MV-4-11 (cell line): ENCODE measurements around the gene ALPL.

Source experiments
- DNase-seq: peaks from one replicate; lab custom pipeline; 2025; lab: John Stamatoyannopoulos, UW

ALPL gene

DNA sequence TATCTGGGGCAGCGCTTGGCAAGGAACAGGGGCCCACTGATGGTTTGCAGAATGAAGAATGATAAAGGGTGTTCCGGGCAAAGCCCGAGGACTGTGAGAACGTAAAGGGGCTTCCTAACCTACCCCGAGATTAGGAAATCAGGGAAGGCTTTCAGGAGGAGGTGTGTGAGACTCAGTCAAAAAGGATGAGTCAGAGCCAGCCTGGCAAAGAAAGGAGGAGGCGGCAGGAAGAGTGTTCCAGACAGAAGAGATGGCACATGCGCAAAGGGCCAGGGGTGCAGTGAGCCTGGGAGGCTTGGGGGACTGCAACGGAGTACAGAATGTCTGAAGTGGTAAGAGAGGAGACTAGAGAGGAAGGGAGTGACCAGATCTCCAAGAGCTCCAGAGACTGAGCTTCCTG is 89.7 kb downstream of the ALPL start:
- DNase-seq, result no peak

DNA sequence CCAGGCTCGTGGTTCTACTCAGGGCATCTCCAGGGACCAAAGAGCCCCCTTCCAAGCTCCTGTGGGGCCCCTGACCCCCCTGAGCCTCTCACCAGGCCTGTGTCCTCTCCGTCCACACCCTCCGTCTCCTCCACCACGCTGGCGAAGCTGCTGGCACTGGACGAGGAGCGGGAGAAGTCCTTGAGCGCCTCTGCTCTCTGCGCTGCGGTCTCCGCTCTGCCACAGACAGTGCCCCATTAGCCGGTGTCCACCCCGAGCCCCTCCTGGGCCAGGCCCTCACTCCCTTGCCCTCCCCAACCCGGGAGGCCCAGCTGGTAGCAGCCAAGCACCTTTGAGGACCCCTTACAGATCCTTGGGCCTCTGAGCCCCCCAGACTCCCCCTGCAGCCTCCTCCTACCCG is 90.2 kb downstream of the ALPL start:
- no peak for DNase-seq

DNA sequence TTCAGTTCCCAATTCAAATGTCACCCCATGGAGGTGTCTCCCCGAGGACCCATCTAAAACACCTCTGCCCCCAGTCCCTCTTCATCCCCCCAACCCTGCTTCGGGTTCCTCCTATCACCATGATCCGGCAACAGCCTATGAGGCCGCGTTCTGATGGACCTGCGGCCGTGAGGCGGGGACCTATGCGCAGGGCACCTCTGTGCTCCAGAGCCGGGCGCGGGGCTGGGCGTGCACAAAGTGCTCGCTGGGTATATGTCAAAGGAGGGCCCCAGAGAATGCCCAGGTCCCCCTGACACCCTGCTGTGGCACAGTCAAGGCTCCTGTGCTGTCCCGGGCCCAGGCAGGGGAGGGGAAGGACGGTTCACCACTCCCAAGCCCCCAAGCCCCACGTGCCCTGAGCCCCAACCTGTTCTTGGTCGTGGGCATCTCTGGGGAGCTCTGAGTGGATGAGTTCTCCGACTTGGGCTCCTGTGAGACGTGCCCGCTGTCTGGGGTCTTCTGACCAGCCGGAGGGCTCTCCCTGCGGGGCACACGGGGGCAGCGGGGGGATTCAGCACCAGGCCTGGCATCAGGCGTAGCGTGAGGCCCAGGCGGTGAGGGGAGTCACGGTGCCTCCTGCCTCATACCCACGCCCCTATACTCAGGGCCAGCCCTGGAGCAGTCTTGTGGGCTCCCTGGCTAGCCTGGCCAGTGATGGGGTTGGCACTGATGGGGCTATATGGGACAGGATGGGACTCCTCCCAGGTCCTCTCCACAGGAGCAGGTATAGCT is 92.2 kb downstream of the ALPL start:
- no peak for DNase-seq

DNA sequence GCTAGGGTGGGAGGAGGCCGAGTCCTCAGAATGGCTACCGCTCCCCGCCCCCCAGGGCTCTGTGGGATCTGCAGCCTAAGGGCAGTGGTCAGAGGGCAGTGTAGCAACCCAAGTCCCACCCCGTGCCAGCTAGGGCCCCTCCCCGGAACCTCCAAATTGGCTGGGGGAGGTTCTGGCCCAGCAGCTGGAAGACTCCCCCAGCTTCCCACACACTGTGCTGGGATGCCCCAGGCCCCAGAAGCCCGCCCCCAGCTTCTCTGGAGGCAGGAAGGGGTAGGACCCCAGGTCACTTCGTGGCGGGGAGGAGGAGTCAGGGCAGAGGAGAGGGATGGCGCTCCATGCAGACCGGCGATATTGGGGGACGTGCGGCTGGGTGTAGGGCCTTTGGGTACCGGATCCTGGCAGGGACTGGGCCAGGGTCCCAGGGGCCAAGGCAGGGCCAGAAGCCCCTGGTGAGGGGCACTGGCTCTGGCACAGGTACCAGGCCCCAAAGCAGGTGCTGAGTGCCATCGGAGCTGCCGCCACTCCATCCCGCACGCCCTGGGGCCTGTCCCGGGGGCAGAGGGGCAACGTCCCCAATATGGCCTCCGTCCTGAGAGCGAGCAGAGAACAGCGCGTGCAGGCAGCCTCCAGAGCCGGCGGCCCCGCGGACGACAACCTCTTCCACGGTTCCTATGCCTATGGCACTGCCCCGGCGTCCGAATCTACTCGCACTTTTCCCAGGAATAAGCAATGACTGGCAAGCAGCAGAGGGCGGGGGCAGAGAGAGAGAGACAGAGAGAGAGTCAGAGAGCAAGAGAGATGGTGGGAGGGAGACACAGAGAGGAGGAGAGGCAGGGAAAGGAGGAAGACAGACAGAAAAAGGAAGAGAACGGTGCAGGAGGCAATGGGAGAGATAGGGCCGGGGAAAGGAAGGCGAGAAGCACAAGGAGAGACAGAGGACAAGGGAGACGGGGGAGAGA is 94.2 kb downstream of the ALPL start:
- DNase-seq, result no peak

DNA sequence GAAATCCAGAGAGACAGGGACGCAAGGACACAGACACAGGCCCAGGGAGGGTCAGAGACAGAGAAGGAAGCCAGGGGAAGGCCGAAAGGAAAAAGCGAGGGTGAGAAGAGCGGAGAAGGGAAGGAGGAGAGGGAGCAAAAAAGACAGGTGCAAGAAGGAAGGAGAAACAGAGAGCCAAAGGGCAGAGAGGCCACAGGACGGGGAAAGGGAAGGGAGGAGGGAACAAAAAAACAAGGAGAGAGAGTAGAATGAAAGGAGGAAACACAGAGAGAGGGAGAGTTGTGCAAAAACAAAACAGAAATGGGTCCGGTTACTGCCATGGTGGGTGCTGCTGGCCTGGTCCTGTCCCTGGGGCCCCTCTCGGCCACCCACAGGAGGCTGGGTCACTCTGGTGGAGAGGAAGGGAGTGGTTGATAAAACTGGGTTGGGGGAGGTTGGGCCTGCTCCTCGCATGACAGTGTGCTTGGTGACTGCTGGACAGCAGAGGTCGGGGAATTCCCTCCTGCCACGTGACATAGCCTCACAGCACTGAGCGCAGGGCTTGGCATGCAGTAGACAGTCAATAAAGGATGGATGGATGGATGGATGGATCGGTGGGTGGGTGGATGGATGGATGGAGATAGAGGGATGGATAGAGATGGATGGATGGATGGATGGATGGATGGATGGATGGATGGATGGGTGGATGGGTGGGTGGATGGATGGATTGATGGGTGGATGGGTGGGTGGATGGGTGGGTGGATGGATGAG is 95.2 kb downstream of the ALPL start:
- no peak for DNase-seq

DNA sequence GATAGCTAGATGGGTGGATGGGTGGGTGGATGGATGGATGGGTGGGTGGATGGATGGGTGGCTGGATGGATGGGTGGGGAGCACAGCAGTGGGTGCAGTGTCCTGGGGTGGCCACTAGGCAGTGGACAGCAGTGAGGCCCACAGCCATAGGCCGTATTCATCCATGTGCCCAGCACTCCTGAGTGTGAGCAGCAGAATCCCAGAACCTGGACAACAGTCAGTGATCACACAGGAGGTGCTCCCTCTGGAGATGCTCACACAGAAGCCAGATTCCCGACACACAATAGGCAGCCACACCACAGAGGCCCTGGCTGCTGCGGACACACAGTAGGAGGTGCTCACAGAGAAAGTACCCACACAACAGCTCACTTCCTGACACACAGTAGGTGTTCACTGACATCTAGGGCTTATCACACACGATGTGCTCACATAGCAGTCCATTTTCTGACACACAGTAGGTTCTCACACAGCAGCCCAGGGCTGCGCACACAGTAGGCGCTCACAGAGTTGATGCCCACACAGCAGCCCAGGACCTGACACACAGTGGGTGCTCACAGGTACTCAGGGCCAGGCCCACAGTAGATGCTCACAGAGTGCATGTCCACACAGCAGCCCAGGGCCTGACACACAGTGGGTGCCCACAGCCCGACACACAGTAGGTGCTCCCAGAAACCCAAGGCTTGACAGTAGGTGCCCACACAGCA is 95.9 kb downstream of the ALPL start:
- no peak for DNase-seq

DNA sequence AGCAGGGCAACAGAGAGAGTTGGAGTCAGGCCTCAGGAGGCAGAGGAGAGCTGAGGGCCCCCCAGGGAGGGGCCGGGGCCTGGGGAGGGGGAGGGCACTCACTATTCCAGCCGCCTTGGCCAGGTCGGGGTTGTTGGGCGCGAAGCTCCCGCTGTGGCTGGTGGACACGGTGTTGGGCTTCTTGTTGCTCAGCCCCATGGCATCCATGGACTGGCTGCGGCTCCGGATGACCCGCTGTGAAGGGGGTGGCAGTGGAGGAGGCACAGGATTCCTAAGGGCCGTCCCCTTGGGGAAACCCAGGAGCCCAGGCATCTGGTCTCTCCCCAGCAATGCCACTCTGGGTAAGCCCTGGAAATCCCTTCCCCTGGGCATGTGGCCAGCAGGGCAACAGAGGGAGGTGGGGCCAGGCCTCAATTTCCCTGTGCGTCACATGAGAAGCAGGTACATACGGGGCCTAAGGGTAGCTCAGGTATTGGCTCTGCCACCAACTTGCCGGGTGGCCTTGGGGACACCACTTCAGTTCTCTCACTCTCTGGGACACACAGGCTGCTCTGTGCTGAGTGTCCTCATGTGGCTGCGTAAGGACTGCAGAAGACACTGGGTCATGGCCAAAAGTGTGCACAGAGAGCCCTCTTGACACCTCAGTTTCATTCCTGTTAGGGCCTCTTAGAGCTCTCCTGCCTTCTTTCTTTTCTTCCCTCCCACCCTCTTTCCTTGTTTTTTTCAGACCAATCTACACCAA is 96.9 kb downstream of the ALPL start:
- no peak for DNase-seq

DNA sequence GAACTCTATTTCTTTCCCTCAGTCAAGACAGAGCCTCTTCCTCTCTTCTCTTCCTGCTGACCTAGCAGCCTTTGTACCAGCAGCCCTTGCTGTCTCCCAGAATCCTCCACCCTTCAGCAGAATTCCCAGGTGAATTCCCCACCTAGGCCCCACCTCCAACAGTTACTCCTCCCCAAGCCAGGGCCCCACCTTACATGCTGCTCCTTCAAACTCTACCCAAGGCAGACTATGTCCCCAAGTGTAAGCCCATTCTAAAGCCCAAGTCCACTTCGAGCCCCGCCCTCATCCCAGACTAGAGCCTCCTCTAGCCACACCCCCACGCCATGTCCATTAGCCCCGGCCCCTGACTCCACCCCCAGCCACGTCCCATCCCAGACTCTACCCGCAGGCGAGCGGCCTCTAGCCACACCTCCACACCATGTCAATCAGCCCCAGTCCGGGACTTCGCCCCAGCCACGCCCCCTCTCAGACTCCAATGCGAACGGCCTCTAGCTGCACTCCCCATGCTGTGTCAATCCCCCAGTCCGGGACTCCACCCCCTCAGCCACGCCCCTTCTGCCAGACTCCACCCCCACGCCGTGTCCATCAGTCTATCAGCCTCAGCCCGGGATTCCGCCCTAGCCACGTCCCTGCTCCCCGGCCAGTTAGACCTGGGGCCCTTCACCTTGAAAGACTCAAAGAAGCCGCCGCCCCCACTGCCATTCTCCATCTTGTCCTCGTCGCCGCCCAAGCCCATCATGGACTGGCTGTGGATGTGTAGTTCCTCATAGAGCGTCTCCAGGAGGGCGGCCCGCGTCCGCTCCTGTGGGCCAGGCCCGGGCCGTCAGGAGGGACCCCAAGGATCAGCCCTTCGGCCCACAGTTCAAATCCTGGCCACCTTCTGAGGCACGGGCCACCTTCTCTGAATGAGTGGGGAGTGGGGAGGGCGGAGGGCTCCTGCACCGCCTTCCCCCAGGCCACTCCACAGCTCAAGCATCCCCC is 98.6 kb downstream of the ALPL start:
- DNase-seq, result peak; percentile 72

DNA sequence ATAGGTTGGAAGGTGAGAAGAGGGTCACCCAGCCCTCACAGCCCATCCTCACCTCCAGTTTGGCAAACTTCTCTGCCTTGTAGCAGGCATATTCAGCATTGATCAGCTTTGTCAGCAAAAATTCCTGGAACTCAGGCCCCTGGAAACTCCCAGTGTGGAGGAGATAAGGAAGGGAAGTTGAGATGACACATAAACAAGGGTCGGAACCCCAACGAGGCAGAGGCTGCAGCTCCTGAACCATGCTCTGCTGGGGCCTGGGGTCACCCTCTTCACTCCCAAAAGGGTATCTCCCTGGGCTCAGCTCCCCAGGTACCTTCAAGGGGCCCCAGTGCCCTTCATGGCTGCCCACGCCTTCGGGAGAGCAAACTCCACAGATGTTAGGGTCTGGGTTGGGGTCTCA is 99.6 kb downstream of the ALPL start:
- no peak for DNase-seq

DNA sequence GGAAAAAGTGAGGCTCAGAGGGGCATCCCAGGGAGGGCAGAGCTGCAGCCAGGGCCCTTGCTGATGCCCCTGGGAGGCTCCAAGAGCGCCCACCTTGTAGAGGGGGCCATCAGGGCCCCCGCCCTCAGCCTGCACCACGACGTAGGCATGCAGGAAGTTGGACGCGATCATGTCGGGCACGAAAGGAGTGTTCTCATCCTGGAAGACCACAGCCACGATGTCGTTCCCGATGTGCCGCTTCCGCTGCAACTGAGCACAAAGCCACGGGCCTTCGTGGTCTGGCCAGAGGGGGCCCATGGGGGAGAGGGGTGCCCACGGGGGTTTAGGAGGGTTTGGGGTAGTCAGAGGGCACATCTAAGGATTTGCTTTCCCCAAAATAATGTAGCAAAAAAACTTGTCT is 100.8 kb downstream of the ALPL start:
- no peak for DNase-seq

DNA sequence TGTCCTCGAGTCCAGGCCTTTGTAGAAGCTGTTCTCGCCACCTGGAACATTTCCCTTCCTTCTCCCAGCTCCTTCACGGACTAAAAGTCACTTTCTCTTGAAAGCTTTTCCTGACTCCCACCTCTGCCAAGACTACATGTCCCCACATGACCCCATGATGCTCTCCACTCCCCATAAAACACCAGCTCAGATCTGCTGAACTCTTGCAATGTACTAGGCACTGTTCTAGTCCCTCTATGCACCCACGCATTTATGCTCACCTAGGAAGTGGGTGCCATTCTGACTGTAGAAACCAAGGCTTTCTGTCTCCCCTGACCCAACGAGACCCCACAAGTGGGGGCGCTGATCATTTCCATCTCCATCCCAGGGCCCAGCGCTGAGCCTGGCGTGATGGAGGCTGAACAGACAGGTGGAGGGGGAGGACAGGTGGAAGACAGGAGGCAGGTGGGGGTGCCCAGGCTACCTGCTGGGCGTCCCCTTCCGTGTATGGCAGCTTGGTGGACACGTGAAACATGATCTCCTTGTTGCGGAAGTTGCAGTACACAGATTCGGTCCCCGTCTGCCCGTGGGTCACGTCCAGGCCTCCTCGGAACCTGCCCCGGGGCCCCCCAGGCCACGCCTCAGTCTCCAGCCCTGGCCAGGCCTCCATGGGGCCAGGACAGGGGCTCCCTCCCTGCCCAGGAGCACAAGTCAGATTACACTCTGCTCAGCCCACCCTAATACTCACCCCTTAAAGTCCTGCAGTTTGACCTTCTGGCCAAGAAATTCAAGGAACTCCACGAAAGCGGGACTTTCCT is 102.0 kb downstream of the ALPL start:
- DNase-seq, result no peak

DNA sequence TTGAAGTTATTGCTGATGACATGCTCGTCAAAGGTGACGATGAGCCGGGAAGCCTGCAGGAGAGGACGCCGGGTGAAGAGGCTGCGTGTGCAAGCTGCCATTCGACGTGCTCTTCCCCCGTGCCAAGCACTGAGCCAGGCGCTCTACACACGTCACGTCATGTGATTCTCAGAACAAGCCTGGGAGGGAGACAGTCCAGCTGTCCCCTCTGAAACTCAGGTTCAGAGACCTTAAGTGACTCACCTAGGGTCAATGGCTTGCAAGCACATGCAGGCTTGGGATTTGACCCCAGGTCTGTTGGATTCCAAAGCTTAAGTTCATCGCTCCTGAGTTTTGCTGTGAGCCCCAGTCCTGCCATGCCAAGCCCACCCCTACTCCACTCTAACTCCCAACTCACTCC is 102.8 kb downstream of the ALPL start:
- no peak for DNase-seq

DNA sequence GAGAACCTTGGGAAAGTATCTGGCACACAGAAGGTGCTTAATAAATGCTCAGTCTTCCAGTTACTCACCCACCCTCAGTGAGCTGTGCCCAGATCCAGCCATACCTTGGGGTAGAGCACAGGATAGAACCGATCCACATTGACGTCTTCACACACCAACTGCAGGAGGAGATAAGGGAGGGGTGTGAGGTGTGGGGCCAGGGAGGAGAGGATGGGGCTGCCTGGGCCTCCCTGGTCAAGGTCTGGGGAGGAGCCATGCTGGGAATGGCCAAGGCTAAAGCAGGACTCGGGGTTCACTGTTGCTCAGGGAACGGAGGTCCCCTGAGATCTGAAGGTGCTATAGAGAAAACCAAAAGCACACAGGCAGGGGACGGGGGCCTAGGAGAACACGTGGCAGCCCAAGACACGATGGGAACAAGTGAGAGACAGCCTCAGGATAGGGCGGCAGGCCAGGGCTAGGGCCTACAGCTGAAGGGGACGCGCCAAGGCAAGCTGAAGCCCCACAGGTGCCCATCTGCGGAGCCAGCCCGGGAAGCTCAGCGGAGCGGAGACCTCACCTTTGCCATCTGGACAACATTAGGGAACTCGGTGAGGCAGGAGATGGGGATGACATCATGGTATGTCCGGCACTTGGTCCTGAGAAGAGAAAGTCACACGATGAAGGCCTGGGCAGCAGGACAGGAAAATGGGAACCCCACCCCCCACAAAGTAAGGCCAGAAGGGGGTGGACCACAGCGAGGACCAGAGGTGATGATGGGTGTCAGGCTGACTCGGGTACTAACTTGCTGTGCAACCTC is 104.0 kb downstream of the ALPL start:
- DNase-seq, result no peak

DNA sequence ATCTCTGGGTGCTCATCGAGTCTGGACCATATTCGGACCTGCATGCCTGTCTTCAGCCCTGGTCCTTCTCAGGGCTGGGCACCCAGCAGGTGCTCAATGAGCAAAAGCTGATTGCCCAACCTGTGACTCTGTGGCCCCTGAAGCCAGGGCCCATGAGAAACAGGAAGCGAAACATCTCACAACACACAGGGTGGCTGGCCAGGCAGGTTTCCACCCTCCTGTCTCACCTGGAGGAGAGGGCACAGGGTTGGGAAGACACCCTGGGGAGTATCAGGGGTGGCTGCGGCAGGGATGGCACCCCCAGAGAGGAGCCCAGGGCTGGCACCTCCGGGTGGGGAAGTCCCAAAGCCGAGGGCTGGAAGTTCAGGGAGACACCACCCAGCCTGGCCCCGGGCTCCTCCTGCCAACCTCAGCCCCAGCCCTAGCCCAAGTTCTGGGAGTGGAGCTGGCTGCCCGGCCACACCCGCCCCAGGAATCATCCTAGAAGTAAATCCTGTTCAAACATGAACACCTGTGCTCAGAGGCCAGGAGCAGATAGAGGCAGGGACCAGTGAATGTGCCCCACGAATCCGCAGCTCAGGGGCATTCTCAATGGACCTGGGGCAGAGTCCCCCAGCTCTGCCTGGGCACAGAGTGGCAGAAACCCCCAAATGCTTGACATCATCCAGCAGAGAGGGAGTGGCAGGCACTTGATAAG is 105.3 kb downstream of the ALPL start:
- no peak for DNase-seq

DNA sequence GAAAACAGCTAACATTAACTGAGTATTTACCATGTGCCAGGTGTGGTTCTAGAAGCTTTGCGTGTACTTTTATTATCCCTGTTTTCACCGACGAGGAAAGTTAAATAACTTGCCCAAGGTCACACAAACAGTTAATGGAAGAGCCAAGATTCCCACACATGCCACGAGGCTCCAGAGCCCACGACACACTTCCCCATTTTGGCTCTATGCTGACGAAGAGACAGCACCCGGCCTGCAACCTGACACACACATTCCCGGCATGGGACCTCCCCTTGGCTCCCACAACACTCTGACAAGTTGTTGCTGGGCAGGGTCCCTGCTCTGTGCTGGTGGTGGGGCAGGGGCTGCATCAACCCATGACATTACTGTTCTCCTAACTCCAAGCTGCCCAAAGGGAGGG is 107.1 kb downstream of the ALPL start:
- peak; percentile 53 for DNase-seq

DNA sequence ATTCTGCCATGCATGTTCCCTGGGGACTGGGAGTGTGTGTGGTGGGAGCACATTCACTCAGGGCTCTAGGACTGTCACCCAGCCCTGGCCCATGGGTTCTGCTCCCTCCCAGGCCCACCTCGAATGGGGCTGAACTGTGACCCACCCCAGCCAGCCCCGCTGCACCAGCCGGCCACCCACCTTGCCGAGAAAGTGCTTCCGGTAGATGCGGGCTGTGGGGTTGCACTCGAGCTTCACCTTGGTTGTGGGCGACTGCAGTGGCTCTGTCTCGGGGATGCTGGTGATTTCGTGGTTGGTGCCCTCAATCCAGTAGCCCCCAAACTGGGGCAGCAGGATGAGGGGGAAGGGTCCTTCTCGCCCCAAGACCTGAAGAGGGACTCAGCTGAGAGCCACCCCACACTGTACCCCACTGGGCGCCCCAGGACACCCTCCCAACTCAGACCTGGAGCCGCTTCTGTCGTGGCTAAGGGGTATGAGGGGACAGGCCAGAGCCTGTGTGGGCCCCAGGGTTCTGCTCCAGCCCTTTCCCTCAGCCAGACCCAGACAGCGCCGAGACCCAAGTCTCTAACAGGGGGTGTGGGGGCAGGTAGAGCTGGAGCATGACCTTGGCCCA is 108.0 kb downstream of the ALPL start:
- DNase-seq, result no peak

DNA sequence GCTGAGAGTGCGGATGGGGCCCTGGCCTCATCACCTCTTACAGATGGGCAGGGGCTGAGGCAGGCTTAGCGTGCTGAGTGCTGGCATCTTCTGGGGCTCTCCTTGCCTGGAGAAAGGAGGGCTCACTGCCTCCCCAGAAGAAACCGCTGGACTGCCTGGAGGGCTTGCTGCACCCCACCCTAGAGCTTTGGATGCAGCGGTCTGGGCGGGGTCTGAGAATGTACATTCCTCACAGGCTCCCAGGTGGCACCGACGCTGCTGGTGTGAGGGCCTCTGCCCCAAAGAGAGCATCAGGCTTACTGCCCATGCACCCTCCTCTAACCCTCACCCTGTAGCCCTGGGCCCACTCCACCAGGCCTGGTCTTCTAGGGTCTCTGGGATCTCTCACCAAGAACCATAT is 108.8 kb downstream of the ALPL start:
- no peak for DNase-seq
